Stimulated activated CD4-positive, alpha-beta T cell treated with anti-CD3 and anti-CD28 coated beads, Interleukin-1b, Interleukin-23, amount 100 ng/mL, for 1 hour (primary cell): Measurements from ENCODE around the gene ACER2.
"Not testable (repeated sequence)": the region's sequence is repeated elsewhere in the genome, so short reads cannot be mapped to it uniquely, and the experiment has no call there.

Experiments used
- DNase-seq, 2 donors: peaks; one replicate each; pipeline ENCODE4 v3.0.0-alpha.2; 2020; ENCODE audit warnings: low read depth in 2 of 2

Gene ACER2

GRCh38 chr9:19408693-19409400 is at the start of gene ACER2:
Gene ACER2 (plus strand): TSS chr9:19409009. CDS start chr9:19409085, 76 bp downstream.
- DNase-seq = peak; percentile 90 to 96

GRCh38 chr9:19369107-19369506 is 39.7 kb upstream of the ACER2 start:
- DNase-seq = no peak

- DNase-seq = no peak
Measured at GRCh38 chr9:19371942-19372341, 36.9 kb upstream of the ACER2 start.

GRCh38 chr9:19372567-19372966 is 36.2 kb upstream of the ACER2 start:
- DNase-seq = no peak

- DNase-seq = no peak
Measured at GRCh38 chr9:19373527-19373926, 35.3 kb upstream of the ACER2 start.

- no peak for DNase-seq
Measured at GRCh38 chr9:19375538-19375937, 33.3 kb upstream of the ACER2 start.

- no peak for DNase-seq
Measured at GRCh38 chr9:19376931-19377330, 31.9 kb upstream of the ACER2 start.

GRCh38 chr9:19378164-19378563 is 30.6 kb upstream of the ACER2 start:
- DNase-seq = no peak

- DNase-seq = no peak
Measured at GRCh38 chr9:19378647-19379046, 30.2 kb upstream of the ACER2 start.

- DNase-seq = no peak
Measured at GRCh38 chr9:19379283-19379682, 29.5 kb upstream of the ACER2 start.

- peak in 1 of 2 donors; percentile 0 for DNase-seq
Measured at GRCh38 chr9:19379697-19380046, 29.1 kb upstream of the ACER2 start.

GRCh38 chr9:19380826-19381075 is 28.1 kb upstream of the ACER2 start:
- no peak for DNase-seq

- DNase-seq = no peak
Measured at GRCh38 chr9:19381656-19382055, 27.2 kb upstream of the ACER2 start.

- not testable (repeated sequence) for DNase-seq
Measured at GRCh38 chr9:19385212-19385611, 23.6 kb upstream of the ACER2 start.

- no peak for DNase-seq
Measured at GRCh38 chr9:19385786-19386501, 22.9 kb upstream of the ACER2 start.

GRCh38 chr9:19386502-19387044 is 22.2 kb upstream of the ACER2 start:
- DNase-seq = no peak

GRCh38 chr9:19387317-19387716 is 21.5 kb upstream of the ACER2 start:
- no peak for DNase-seq

GRCh38 chr9:19389539-19389938 is 19.3 kb upstream of the ACER2 start:
- DNase-seq = not testable (repeated sequence)

GRCh38 chr9:19397845-19398244 is 11.0 kb upstream of the ACER2 start:
- no peak for DNase-seq

GRCh38 chr9:19403231-19403630 is 5.6 kb upstream of the ACER2 start:
- not testable (repeated sequence) for DNase-seq

GRCh38 chr9:19404283-19405075 is 4.3 kb upstream of the ACER2 start:
- no peak for DNase-seq

- no peak for DNase-seq
Measured at GRCh38 chr9:19405771-19406170, 3.0 kb upstream of the ACER2 start.

- DNase-seq = no peak
Measured at GRCh38 chr9:19408316-19408692, 505 bp upstream of the ACER2 start.
